Esophagus muscularis mucosa (tissue), 3 donors: ENCODE results near the gene IFNGR2.

Experiments
- POLR2A ChIP-seq: fragments of 450-650 bp; IDR thresholded peaks from one replicate; pipeline ENCODE4 v1.6.1; 2017; ENCODE audit warnings: antibody characterized with exemption, moderate library complexity, mild to moderate bottlenecking, low read depth
- TF ChIP-seq, protein P1 (sequence below), 3 experiments: fragments of 200-600 bp in 2 of 3; fragments of 450-650 bp in 1 of 3; sonication (generic) in 2 of 3; IDR thresholded peaks; one replicate each; pipeline ENCODE4 v1.5.1; 2017 to 2019; ENCODE audit warnings: antibody characterized with exemption in 3 of 3, mild to moderate bottlenecking in 2 of 3, moderate library complexity in 1 of 3

DNA sequence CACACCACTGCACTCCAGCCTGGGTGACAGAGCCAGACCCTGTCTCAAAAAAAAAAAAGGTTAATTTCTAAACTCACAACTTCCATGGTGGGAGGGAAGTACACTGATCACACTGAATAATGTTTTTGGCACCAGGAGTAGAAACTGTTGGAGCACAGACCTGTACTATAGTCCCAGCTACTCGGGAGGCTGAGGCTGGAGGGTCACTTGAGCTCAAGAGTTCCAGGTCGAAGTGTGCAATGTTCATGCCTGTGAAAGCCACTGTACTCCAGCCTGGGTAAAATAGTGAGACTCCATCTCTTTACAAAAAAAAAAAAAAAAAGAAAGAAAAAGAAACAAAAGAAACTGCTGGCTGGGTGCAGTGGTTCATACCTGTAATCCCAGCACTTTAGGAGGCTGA is 41.3 kb downstream of the IFNGR2 start:
- TF ChIP-seq POLR2A, result no peak
- TF ChIP-seq, protein P1, sequence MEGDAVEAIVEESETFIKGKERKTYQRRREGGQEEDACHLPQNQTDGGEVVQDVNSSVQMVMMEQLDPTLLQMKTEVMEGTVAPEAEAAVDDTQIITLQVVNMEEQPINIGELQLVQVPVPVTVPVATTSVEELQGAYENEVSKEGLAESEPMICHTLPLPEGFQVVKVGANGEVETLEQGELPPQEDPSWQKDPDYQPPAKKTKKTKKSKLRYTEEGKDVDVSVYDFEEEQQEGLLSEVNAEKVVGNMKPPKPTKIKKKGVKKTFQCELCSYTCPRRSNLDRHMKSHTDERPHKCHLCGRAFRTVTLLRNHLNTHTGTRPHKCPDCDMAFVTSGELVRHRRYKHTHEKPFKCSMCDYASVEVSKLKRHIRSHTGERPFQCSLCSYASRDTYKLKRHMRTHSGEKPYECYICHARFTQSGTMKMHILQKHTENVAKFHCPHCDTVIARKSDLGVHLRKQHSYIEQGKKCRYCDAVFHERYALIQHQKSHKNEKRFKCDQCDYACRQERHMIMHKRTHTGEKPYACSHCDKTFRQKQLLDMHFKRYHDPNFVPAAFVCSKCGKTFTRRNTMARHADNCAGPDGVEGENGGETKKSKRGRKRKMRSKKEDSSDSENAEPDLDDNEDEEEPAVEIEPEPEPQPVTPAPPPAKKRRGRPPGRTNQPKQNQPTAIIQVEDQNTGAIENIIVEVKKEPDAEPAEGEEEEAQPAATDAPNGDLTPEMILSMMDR (IDR thresholded peaks at IDR 0.05), result no peak
